GM12873 (cell line): ENCODE measurements around the gene SLC39A11.

Experiments used
- TF ChIP-seq, protein P1 (sequence below): IDR thresholded peaks from 2 replicates; pipeline ENCODE4 v1.5.1; 2012; ENCODE audit warnings: low read depth, mild to moderate bottlenecking, moderate library complexity, low read length, control low read depth; ENCODE audit not compliant: insufficient read depth; ENCODE audit errors: missing control alignments

SLC39A11 gene

DNA sequence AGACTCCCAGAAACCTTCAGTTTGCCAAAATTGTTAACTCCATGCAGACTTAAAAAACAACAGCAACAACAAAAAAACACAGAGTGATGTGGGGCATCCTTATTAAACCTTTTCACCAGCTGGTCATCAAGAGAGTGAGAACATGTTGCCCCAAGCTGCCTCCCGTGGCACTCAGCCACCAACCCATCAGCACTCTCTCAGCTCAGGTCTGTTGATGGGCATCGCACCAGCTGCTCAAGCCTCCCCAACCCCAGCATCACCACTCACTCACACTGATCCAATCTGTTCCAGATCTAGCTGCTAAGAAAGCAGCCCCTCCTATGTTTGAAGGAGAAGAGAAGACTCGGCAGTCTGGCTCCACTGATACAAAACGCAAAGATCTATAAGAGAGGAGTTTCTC lies 46.8 kb downstream of the SLC39A11 start:
- TF ChIP-seq, protein P1, sequence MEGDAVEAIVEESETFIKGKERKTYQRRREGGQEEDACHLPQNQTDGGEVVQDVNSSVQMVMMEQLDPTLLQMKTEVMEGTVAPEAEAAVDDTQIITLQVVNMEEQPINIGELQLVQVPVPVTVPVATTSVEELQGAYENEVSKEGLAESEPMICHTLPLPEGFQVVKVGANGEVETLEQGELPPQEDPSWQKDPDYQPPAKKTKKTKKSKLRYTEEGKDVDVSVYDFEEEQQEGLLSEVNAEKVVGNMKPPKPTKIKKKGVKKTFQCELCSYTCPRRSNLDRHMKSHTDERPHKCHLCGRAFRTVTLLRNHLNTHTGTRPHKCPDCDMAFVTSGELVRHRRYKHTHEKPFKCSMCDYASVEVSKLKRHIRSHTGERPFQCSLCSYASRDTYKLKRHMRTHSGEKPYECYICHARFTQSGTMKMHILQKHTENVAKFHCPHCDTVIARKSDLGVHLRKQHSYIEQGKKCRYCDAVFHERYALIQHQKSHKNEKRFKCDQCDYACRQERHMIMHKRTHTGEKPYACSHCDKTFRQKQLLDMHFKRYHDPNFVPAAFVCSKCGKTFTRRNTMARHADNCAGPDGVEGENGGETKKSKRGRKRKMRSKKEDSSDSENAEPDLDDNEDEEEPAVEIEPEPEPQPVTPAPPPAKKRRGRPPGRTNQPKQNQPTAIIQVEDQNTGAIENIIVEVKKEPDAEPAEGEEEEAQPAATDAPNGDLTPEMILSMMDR = no peak

DNA sequence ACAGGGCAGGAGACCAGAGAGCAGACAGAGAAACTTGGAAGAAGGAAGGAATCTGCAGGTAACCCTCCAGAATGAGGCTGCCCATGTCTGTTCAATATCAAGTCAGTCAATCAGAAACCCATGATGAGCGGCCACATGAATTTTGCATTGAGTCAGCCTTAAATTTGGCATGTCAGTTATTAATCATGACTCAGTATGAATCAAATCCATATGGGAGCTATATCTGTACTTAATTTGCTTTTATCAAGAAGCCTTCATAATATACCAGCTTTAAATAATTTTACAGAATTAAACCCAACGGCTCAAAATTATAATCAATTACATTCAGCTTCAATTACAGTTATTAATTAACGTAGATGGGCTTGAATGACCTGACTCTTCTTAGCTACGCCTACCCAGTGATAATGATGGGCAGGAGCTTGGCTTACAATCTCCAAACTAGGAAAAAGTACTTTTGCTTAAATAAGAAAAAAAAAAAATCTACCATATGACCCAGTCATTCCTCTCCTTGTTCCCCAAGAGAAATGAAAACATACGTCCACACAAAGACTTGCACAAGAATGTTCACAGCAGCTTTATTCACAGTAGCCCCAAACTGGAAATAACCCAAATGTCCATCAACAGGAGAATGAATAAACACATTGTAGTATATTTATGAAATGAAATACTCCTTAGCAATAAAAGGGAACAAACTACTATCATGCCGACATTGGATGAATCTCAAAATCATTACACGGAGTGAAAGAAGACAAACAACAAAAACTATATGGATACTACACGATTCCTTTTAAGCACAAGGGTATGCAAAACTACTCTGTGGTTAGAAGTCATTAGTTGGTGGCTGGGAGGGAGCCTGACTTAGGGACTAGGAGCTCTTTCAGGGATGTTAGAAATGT lies 48.6 kb downstream of the SLC39A11 start:
- TF ChIP-seq, protein P1 = no peak

DNA sequence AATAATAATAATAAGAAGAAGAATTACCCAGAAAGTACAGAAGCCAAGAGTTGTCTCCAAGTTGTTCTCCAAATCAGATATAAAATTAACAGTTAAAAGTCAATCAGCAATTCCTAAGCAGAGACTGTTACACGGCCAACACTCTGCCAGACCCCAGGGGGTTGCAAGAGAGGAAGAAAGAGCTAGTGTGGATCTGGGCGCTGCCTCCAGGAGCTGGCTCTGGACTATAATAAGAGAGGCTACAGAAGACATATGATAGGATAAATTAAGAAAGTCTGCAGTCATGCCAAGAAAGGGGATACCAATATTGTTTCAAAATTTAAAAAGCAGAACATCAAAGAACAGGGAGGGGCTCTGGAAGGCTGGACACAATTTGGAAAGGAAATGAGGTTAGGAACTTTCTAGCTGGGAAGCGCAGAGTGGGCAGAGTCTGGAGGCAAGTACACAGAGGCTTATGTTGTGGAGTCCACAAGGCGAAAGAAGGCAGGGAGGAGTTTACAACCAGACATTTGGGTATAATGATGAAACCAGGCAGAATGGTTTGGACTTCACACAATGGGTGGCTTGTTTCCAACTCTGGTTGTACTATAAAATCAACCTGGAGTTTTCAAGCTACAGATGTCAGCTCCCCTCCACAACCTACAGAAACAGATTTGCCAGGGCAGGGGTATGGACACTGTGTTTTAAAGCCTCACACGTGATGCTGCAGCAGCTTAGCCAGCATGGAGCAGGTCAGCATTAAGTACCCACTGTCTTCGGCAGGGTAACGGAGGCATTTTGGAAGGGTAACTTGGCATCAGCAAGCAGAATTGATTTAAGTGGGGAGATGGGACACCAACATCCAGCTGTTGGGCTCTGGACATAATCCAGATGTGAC lies 49.4 kb downstream of the SLC39A11 start:
- TF ChIP-seq, protein P1 = no peak

DNA sequence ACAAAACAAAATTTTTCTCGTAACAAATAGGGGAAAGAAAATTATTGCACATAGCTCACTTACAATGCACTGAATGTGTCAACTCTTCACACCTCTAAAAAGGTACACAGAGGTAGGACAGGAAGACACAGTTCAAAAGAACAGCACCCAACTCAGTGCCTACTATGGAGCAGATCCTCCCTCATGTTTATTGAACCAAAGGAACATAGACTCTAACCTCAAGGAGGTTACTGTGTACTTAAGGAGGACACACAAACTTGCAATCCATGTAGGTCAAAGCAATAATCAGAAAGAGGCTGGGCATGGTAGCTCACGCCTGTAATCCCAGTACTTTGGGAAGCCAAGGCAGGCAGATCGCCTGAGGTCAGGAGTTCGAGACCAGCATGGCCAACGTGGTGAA lies 50.3 kb downstream of the SLC39A11 start:
- TF ChIP-seq, protein P1 = no peak

DNA sequence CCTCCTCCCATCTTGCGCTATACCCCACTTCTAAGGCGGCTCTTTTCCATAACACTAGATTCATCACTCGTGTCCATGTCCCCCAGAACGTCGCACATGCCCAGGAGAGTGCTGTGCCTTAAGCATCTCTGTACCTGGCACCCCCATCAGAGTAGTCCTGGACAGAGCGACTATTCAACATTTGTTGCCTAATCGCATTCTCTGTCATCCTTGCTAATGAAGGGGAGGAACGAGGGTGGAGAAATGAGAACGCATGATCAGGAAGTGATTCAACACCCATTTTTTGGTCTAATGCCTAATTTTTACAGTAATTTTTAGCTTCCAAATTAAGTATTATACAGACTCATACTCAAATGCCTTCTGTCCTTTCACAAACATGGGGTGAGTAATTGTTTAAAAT lies 53.2 kb downstream of the SLC39A11 start:
- TF ChIP-seq, protein P1 = no peak

DNA sequence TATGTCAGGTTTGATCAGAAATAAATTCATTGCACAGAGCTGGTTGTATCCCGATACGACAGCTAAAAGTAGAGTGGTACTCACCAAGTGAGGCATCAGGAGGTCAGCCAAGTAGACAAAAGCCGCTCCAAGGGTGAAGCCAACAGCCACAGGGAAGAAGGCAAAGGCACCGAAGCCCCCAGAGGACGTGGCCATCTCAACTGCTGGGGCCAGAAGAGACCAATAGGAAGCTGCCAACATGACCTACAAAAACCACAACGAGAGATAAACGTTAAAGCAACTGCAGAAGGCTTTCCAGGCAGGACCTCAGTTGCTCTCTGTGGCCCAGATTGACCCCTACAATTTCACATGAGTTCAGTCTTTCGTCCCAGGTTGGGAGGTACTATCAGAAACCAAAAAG lies 61.0 kb downstream of the SLC39A11 start:
- TF ChIP-seq, protein P1 = no peak

DNA sequence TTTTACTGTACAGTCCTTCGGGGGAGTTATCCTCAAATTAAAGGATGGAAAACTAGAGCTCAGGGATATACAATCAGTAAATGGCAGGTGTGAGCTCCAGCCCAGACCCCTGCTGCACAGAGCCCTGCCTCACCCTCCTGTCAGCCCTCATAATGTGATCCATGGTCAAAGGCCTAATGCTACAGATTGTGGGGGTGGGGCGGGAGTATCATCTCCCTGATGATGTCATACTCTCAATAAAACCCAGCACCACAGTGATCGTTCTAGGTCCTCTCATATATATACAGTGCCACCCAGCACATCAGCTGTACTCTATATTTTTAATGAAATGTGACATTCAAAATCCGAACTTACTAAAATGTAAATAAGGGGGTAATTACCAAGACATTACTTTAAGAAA lies 61.5 kb downstream of the SLC39A11 start:
- TF ChIP-seq, protein P1 = no peak
